Right cardiac atrium (tissue), 5 donors: ENCODE measurements around the gene CD74. TPM values are rescaled to one million over a fixed set of nuclear protein-coding genes. Genes with fewer than 3 reads are reported as not detected.
A peak's percentile ranks its signal among the peaks of the same experiment; 100 is the strongest.

ENCODE experiments used
- ATAC-seq, 2 donors: fragments of 200-7000 bp; cut with Tn5 transposase; one replicate each; pipeline versions ENCODE4 v1.8.0 to v1.9.1; 2020; ENCODE audit warnings: moderate library complexity in 2 of 2, mild to moderate bottlenecking in 1 of 2
- DNase-seq, 3 donors: peaks; one replicate each; pipeline ENCODE4 v3.0.0-alpha.2; 2020
- H3K27ac ChIP-seq: one replicate; pipeline ENCODE4 v1.5.1; 2013; ENCODE audit warnings: mild to moderate bottlenecking, low read length, control low read depth, moderate library complexity
- H3K27me3 ChIP-seq: one replicate; pipeline ENCODE4 v1.6.1; 2013; ENCODE audit not compliant: control insufficient read depth, insufficient read depth
- H3K4me1 ChIP-seq: one replicate; pipeline ENCODE4 v1.6.1; 2013; ENCODE audit warnings: low read length; ENCODE audit not compliant: control insufficient read depth, insufficient read depth
- H3K4me3 ChIP-seq: one replicate; pipeline ENCODE4 v1.5.1; 2013; ENCODE audit warnings: low read length, control low read depth
- H3K9me3 ChIP-seq: one replicate; pipeline ENCODE4 v1.6.1; 2013; ENCODE audit warnings: low read length; ENCODE audit not compliant: control insufficient read depth
- WGBS: extraction: QIAGEN DNeasy Blood & Tissue Kit; methylation state at CpG from one replicate; pipeline ENCODE4 v1.1.7; 2013; 5-methylcytosine and 5-hydroxymethylcytosine counted together
- intact Hi-C, 4 donors: fragments of 100-400 bp; cut with DNase I; formaldehyde crosslinking; loops; one replicate each; pipeline versions ENCODE4 v1.11.0 to v1.14.0; 2022 to 2023
- polyA plus RNA-seq: library from polyadenylated mRNA; stranded (reverse); fragments of 200-250 nt; gene quantifications from one replicate; pipeline ENCODE4 v1.2.3, GENCODE V29; 2013
- total RNA-seq, 4 donors: library from RNA; stranded (reverse); fragmentation: NEBNext Ultra II Directional; extraction: Animal tissue kit (Norgen Biotek cat#: 25700); gene quantifications; one replicate each; pipeline ENCODE4 v1.2.1, GENCODE V29; 2021
- donor health status: healthy with polysubstance abuse.
- donor health status: DM: no; HTN: yes; CAD: no.
- donor health status: DM: no; HTN: no; CAD: no.
- donor health status: DM: no; HTN: yes; CAD: no; lungs with severe emphysema.
- donor health status: DM: yes; HTN: yes; CAD: no.

CD74 gene
- total and polyA plus RNA-seq, 5 donors: 201 to 331 (median 249) TPM

DNA sequence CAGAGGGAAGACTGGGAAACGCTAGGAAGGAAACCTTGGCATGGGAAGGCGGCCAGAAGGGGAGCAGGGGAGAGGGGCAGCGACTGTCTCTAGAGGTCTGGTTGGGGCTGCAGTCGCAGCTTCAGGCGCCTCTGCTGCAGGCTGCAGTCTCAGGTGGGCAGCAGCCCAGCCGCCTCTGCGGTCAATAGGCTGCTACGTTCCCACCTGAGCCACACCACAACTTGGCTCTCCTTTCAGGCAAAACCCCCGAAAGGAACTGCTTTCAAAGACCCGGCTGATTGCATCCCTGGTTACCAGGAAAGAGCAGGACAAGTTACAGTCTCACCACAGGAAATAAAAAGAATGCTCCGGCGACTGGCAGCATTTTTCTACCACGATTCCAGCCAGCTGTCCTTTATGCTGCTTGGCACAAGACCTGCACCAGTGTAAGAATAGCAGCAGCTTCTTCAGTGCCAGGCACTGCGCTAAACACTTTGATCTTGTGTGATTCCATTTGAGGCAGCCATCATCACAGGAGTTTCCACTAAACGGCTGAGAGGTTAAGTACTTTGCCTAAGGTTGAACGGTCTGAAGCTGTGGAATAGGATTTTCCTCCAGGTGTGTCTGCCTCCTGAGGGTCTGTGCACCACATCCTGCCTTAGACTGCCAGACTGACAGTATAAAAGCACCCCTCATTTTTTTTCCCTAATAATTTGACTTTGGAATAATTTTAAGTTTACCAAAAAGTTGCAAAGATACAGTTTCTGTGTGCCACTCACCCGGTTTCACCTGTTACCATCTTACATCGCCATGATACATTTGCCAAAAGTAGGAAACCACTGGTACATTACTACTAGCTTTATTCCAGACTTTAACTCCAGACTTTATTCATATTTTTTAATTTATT, 29.3 kb upstream of the CD74 start:
- Histone ChIP-seq H3K27ac (peak overlapping the region; percentile 78), H3K4me3 (no peak overlapping the region), H3K27me3 (no peaks in the 10 kb centered on the region), H3K9me3 (no peaks in the 10 kb centered on the region), H3K4me1 (peaks cover 4% of the 10 kb centered on the region)
- intact Hi-C loops: loop anchor here in 1 of 4 donors (10.0 kb wide), 1 partner anchor 87 kb away; the partner anchor contains the start of gene TCOF1
- ATAC-seq (peak; percentile 61 to 69), DNase-seq (no peak)
- WGBS: 43% methylated on average over 18 of the region's 18 CpGs

DNA sequence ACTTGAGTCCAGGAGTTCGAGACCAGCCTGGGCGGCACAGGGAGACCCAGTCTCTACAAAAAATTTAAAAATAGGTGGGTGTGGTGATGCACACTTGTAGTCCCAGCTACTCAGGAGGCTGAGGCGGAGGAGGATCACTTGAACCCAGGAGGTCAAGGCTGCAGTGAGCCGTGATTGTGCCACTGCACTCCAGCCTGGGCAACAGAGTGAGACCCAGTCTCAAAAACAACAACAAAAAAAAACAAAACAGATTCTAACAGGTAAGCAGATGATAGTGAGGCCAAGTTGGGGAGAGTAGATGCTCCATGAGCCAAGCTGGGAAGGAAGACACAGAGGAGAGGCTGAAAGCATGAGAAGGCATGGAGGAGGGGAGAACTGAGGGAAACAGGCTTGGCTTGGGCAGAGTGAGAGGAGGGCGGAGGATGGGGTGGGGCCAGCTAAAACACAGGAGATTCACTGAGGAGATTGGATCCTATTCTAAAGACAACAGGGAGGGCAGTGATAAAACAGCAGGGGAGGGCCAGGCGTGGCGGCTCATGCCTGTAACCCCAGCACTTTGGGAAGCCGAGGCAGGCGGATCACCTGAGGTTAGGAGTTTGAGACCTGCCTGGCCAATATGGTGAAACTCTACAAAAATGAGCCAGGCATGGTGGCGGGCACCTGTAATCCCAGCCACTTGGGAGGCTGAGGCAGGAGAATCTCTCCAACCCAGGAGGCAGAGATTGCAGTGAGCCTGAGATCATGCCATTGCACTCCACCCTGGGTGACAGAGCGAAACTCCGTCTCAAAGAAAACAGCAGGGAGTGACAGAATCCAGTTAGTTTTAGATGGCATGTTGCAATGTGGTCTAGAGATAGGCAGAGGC, 28.5 kb upstream of the CD74 start:
- intact Hi-C loops: loop anchor here in 1 of 4 donors (10.0 kb wide), 1 partner anchor 86 kb away; the partner anchor contains the start of gene TCOF1
- no peaks in the 10 kb centered on the region for H3K9me3 ChIP-seq
- H3K27me3 ChIP-seq: no peaks in the 10 kb centered on the region
- H3K27ac ChIP-seq: peak overlapping the region; percentile 78
- 89% methylated on average over 12 of the region's 12 CpGs for WGBS
- H3K4me3 ChIP-seq: no peak overlapping the region
- ATAC-seq: peak in 1 of 2 donors; percentile 8
- peaks cover 4% of the 10 kb centered on the region for H3K4me1 ChIP-seq
- DNase-seq: no peak

DNA sequence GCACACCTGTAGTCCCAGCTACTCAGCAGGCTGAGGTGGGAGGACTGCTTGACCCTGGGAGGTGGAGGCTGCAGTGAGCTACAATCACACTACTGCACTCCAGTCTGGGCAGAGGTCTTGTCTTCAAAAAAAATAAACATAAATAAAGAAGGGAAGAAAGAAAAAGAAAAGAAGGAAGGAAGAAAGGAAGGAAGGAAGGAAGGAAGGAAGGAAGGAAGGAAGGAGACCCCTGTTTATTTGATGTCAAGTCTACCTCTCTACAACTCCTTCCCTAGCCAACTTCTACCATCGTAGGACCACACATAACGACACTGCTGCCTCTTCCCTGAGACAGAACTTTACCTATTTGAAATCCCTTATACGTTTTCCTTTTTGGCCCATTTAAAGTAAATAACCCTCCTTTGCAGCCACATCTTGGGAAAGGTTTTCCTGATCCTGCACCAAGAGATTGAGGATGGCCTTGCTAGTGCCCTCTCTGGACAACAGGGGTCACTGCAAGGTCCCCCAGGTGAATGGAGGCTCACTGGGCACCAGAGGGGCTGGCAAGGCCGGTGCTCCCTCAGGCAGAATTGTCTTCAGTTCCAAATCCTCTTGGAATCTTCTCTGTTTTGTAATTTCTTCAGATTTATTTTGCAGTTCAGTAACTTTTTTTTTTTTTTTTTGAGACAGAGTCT, 26.3 kb upstream of the CD74 start:
- H3K4me1 ChIP-seq: peaks cover 4% of the 10 kb centered on the region
- no peak overlapping the region for H3K27ac ChIP-seq
- intact Hi-C loops: no loop called here
- 59% methylated on average over 4 of the region's 4 CpGs for WGBS
- H3K27me3 ChIP-seq: no peaks in the 10 kb centered on the region
- ATAC-seq (no peak), DNase-seq (no peak)
- H3K9me3 ChIP-seq: no peaks in the 10 kb centered on the region
- H3K4me3 ChIP-seq: no peak overlapping the region

DNA sequence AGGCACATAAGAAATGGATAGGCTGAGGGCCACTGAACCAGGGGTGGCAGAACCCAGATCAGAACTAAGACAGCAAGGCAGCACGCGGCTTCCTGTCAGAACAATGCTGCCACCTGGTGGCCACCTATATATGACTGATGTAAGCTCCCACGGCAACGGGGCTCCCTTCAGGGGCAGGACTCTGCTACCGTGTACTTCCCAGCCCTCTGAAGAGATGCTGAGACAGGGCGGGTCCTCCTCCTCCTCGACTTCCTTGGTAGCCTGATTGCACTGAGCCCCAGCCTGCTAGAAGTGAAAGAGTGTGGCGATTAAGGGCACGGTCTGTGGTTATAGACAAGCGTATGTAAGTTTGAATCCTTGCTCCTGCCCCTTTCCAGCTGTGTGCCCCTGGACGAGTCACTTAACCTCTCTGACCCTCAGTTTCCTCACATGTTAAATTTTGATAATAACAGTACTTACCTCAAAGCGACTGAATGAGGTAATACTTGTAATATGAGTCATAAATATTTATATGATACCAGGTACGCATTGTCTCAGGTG, 23.5 kb upstream of the CD74 start:
- peak; percentile 87 to 89 for ATAC-seq
- H3K4me1 ChIP-seq: no peaks in the 10 kb centered on the region
- no peaks in the 10 kb centered on the region for H3K9me3 ChIP-seq
- intact Hi-C loops: no loop called here
- WGBS: 19% methylated on average over 13 of the region's 13 CpGs
- no peak overlapping the region for H3K27ac ChIP-seq
- H3K4me3 ChIP-seq: no peak overlapping the region
- DNase-seq: peak; percentile 89 to 95 (median 92)
- no peaks in the 10 kb centered on the region for H3K27me3 ChIP-seq

DNA sequence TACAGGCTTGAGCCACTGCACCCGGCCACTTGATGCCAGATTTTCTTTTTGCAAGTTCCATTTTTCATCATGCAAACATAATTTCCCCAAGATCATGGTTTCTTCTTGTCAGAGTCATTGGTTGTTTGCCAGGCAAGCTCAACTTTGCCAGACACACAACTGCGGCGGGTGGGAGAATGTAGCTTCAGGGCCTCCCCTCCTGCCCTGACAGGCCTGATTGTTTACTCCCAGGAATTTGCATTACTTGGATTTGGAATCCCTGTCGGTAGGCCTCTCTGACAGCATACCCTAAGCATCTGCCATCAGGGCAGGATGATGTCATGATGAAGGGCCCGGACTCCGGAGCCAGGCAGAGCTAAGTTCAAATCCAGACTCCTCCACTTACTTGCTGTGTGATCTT, 21.8 kb upstream of the CD74 start:
- ATAC-seq (no peak), DNase-seq (no peak)
- no peaks in the 10 kb centered on the region for H3K4me1 ChIP-seq
- intact Hi-C loops: no loop called here
- no peak overlapping the region for H3K27ac ChIP-seq
- 56% methylated on average over 6 of the region's 6 CpGs for WGBS
- no peak overlapping the region for H3K4me3 ChIP-seq
- H3K27me3 ChIP-seq: no peaks in the 10 kb centered on the region
- H3K9me3 ChIP-seq: no peaks in the 10 kb centered on the region

DNA sequence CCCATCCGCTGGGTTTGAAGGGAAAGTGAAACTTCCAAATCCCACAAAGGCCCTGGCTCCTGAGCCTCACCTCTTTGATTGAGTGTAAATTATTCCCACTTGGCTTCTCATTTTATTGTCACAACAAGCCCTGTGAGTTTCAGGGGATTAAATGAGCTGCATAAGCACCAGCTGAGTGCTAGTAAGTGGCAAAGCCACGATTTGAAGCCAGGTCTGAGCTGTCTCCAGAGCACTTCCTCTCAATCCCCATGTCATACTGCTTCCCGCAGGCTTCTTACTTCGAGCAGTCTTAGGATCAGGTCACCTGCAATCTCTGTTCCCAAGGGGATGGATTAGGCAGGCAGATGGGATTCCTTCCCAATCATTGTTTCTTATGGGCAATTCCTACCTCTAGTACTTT, 18.9 kb upstream of the CD74 start:
- no peak for ATAC-seq
- no peaks in the 10 kb centered on the region for H3K27me3 ChIP-seq
- WGBS: 49% methylated on average over 4 of the region's 4 CpGs
- no peak overlapping the region for H3K27ac ChIP-seq
- peaks cover 3% of the 10 kb centered on the region for H3K4me1 ChIP-seq
- DNase-seq: no peak
- H3K9me3 ChIP-seq: no peaks in the 10 kb centered on the region
- intact Hi-C loops: no loop called here
- H3K4me3 ChIP-seq: no peak overlapping the region

DNA sequence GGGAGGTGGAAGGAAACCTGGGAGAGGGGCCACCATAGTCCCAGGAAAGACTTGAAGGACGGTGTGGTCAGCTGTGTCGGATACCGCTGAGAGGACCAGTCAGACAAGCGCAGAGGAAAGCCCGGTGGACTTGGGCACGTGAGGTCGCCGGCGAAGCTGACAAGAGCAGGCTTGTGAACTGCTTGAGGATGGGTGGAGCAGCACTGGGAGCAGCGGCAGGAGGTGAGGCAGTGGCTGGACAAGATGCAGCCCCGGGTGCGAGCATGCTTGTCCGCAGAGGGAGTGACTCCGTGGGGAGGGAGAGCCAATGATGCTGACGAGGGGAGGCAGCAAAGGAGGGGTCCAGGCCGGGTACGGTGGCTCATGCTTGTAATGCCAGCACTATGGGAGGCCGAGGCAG, 18.3 kb upstream of the CD74 start:
- ATAC-seq: no peak
- intact Hi-C loops: no loop called here
- no peak for DNase-seq
- no peaks in the 10 kb centered on the region for H3K27me3 ChIP-seq
- no peaks in the 10 kb centered on the region for H3K9me3 ChIP-seq
- no peak overlapping the region for H3K4me3 ChIP-seq
- WGBS: 88% methylated on average over 18 of the region's 18 CpGs
- peaks cover 3% of the 10 kb centered on the region for H3K4me1 ChIP-seq
- no peak overlapping the region for H3K27ac ChIP-seq

DNA sequence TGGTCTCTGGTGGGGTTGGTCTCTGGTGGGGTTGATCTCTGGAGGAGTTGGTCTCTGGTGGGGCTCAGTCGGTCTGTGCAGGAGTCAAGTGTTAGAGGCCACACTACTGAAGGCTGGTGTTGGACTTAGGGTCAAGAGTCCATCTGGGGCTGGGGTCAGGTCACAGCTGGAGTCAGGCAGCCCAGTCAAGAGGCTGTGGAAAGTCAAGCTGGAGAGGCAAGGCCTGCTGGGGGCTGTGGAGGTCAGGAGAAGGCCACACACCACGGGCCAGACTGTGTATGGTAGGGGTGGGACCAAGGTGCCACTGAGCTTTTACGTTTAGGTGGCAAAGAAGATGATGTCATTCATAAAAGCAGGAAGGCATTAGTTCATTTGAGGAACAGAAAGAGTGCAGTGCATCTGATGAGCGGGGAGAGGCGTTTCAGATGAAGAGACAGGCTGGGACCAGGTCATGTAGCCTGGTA, 16.7 kb upstream of the CD74 start:
- ATAC-seq (peak in 1 of 2 donors; percentile 10), DNase-seq (no peak)
- WGBS: 80% methylated on average over 5 of the region's 5 CpGs
- H3K9me3 ChIP-seq: no peaks in the 10 kb centered on the region
- H3K4me3 ChIP-seq: no peak overlapping the region
- no peak overlapping the region for H3K27ac ChIP-seq
- no peaks in the 10 kb centered on the region for H3K27me3 ChIP-seq
- H3K4me1 ChIP-seq: peaks cover 3% of the 10 kb centered on the region
- intact Hi-C loops: no loop called here

DNA sequence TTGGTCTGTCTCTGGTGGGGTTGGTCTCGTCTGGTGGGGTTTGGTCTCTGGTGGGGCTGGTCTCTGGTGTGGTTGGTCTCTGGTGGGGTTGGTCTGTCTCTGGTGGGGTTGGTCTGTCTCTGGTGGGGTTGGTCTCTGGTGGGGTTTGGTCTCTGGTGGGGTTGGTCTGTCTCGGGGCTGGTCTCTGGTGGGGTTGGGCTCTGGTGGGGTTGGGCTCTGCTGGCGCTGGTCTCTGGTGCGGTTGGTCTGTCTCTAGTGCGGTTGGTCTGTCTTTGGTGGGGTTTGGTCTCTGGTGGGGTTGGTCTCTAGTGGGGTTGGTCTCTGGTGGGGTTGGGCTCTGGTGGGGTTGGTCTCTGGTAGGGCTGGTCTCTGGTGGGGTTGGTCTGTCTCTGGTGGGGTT, 16.3 kb upstream of the CD74 start:
- 91% methylated on average over 5 of the region's 5 CpGs for WGBS
- intact Hi-C loops: no loop called here

DNA sequence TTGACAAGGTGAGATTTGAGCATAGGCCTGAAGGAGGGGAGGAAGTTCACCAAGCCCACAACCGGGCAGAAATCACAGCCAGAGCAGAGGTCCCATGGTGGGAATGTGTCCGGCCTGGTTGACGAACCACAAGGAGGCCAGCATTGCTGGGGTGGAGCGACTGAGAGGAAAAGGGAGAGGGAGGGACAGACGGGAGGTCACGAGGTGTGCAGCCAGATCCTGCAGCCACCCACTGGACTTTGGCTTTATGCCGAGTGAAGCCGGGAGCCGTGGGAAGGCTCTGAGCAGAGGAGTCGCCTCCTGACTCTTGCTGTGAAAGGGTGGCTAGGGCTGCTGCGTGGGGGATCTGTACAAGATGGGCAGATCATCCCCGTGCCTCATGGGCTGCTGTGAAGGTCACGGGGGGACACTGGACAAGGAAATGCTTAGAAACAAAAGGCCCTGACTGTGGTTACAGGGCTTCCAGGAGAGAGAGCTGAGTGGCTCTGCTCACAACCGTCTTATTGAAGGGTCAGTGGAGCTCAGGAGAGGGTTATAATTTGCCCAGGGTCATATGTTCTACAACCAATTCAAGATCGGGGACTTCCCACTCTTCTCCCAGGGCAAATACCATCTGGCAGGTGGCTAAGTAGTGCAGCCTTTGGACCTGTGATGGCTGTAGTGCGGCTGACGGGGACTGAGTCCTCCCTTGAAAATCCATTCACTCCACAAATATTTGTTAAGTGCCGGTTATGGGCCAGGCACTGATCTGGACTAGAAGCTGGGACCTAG, 15.6 kb upstream of the CD74 start:
- WGBS: 49% methylated on average over 18 of the region's 18 CpGs
- peaks cover 3% of the 10 kb centered on the region for H3K4me1 ChIP-seq
- peak overlapping the region; percentile 19 for H3K27ac ChIP-seq
- no peak overlapping the region for H3K4me3 ChIP-seq
- intact Hi-C loops: no loop called here
- ATAC-seq: peak; percentile 84 to 91
- H3K9me3 ChIP-seq: no peaks in the 10 kb centered on the region
- peak; percentile 85 to 90 (median 87) for DNase-seq
- H3K27me3 ChIP-seq: no peaks in the 10 kb centered on the region

More for the DNA sequence above, 16.3 kb upstream of the CD74 start:
- no peak overlapping the region for H3K27ac ChIP-seq
- ATAC-seq (no peak), DNase-seq (no peak)
- H3K4me3 ChIP-seq: no peak overlapping the region
- H3K4me1 ChIP-seq: peaks cover 3% of the 10 kb centered on the region
- no peaks in the 10 kb centered on the region for H3K9me3 ChIP-seq
- H3K27me3 ChIP-seq: no peaks in the 10 kb centered on the region
